ENCODE data around the gene FEZF1.

Gene FEZF1

GRCh38 chr7:122314284-122314683 is 9.7 kb upstream of the FEZF1 start:
- no peaks in the 10 kb centered on the region for H3K79me2 ChIP-seq (ENCODE audit: control insufficient read depth, low read length)
- H3F3A ChIP-seq (ENCODE audit: control insufficient read depth, insufficient read depth): no peaks in the 10 kb centered on the region
- no peaks in the 10 kb centered on the region for H3K9me2 ChIP-seq (replicated peaks; ENCODE audit: control insufficient read depth, low read length)
- 0 out of 2 replicates have a peak, but pooled peaks cover 5% of the 10 kb centered on the region for H3K9me3 ChIP-seq (ENCODE audit: control insufficient read depth, insufficient read depth, low read length)
- no peak overlapping the region for H3K27ac ChIP-seq (ENCODE audit: low read depth, low read length)
- no peak overlapping the region for H3K4me3 ChIP-seq (ENCODE audit: low read length)
- TF ChIP-seq EZH2phosphoT487 (IDR thresholded peaks at IDR 0.05; ENCODE audit: borderline replicate concordance, low read length): no peak
- TF ChIP-seq, protein P1, sequence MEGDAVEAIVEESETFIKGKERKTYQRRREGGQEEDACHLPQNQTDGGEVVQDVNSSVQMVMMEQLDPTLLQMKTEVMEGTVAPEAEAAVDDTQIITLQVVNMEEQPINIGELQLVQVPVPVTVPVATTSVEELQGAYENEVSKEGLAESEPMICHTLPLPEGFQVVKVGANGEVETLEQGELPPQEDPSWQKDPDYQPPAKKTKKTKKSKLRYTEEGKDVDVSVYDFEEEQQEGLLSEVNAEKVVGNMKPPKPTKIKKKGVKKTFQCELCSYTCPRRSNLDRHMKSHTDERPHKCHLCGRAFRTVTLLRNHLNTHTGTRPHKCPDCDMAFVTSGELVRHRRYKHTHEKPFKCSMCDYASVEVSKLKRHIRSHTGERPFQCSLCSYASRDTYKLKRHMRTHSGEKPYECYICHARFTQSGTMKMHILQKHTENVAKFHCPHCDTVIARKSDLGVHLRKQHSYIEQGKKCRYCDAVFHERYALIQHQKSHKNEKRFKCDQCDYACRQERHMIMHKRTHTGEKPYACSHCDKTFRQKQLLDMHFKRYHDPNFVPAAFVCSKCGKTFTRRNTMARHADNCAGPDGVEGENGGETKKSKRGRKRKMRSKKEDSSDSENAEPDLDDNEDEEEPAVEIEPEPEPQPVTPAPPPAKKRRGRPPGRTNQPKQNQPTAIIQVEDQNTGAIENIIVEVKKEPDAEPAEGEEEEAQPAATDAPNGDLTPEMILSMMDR (IDR thresholded peaks at IDR 0.05; ENCODE audit: low read depth, low read length, poor library complexity, severe bottlenecking): no peak
- H3K36me3 ChIP-seq (ENCODE audit: control insufficient read depth, low read length): no peaks in the 10 kb centered on the region
- H3K4me2 ChIP-seq (ENCODE audit: low read length): no peak overlapping the region
- no peaks in the 10 kb centered on the region for H3K4me1 ChIP-seq (ENCODE audit: control insufficient read depth, low read length)
- H3K27me3 ChIP-seq (ENCODE audit: control insufficient read depth, low read length): no peaks in the 10 kb centered on the region
- no peaks in the 10 kb centered on the region for H4K20me1 ChIP-seq (ENCODE audit: control insufficient read depth, insufficient read depth, low read depth, low read length)

DNA sequence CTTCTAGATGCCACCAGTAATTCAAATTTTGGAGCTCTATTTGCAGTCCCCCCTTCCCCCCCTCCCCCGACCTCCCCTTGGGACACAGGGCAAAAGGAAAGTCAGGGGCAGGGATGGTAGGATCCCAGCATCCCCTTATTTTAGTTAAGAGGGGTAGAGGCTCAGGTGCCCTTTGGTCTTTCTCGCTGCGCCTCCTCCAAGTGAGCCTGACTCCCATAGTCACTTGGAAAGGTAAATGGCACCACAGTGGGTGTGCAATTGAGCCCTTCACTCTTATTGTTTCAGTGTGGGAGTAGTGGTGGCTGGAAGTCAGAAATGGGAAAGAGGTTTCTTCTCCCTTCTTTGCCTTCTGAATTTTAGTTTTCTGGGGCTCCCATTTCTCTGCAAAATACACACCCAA is 8.2 kb upstream of the FEZF1 start:
- Histone ChIP-seq H3K27me3 (ENCODE audit: control insufficient read depth, low read length) (no peaks in the 10 kb centered on the region), H3K9me2 (replicated peaks; ENCODE audit: control insufficient read depth, low read length) (no peaks in the 10 kb centered on the region), H3F3A (ENCODE audit: control insufficient read depth, insufficient read depth) (no peaks in the 10 kb centered on the region), H3K4me2 (ENCODE audit: low read length) (no peak overlapping the region), H4K20me1 (ENCODE audit: control insufficient read depth, insufficient read depth, low read depth, low read length) (no peaks in the 10 kb centered on the region), H3K27ac (ENCODE audit: low read depth, low read length) (no peak overlapping the region), H3K79me2 (ENCODE audit: control insufficient read depth, low read length) (no peaks in the 10 kb centered on the region), H3K36me3 (ENCODE audit: control insufficient read depth, low read length) (no peaks in the 10 kb centered on the region), H3K9me3 (ENCODE audit: control insufficient read depth, insufficient read depth, low read length) (0 out of 2 replicates have a peak, but pooled peaks cover 5% of the 10 kb centered on the region), H3K4me3 (ENCODE audit: low read length) (no peak overlapping the region), H3K4me1 (ENCODE audit: control insufficient read depth, low read length) (no peaks in the 10 kb centered on the region)
- TF ChIP-seq, protein P1 (IDR thresholded peaks at IDR 0.05; ENCODE audit: low read depth, low read length, poor library complexity, severe bottlenecking): no peak
- no peak for TF ChIP-seq EZH2phosphoT487 (IDR thresholded peaks at IDR 0.05; ENCODE audit: borderline replicate concordance, low read length)

DNA sequence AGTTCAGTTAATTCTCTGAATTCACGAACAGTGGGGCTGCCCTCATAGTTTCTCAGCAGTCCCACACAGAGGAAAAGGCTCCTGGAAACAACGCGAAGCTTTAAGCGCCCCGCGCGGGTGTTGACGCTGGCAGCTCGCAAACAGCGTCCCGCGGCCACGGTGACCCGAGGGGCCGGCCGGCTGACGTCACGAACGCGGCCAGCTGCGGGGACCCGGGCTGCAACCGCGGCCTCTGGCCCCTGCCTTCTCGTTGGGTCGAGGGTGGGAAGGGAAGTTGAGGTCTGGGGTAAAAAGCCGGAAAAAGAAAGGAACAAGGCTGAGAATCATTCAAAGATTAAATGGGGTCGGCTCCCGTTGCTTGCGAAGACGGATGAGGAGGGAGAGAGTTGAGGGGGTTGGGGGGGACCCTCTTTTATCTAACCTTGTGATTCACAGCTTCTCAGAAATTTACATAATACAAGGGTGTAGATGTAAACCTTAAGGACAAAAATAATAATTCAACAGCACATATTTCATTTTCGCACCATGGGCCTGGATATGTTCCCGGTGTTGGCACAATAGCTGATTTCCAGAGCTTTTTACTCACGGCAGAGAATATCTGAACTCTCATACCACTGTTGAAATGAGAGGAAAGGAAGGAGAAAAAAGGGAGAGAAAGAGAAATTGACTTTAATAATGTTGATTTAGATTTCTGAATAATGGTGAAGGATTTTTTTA is 7.3 kb upstream of the FEZF1 start:
- Histone ChIP-seq H3K79me2 (ENCODE audit: control insufficient read depth, low read length) (no peaks in the 10 kb centered on the region), H4K20me1 (ENCODE audit: control insufficient read depth, insufficient read depth, low read depth, low read length) (no peaks in the 10 kb centered on the region), H3K4me2 (ENCODE audit: low read length) (no peak overlapping the region), H3K27me3 (ENCODE audit: control insufficient read depth, low read length) (no peaks in the 10 kb centered on the region), H3K4me1 (ENCODE audit: control insufficient read depth, low read length) (no peaks in the 10 kb centered on the region), H3K27ac (ENCODE audit: low read depth, low read length) (no peak overlapping the region), H3K36me3 (ENCODE audit: control insufficient read depth, low read length) (no peaks in the 10 kb centered on the region), H3F3A (ENCODE audit: control insufficient read depth, insufficient read depth) (no peaks in the 10 kb centered on the region), H3K4me3 (ENCODE audit: low read length) (no peak overlapping the region), H3K9me2 (replicated peaks; ENCODE audit: control insufficient read depth, low read length) (no peaks in the 10 kb centered on the region), H3K9me3 (ENCODE audit: control insufficient read depth, insufficient read depth, low read length) (0 out of 2 replicates have a peak, but pooled peaks cover 5% of the 10 kb centered on the region)
- TF ChIP-seq, protein P1 (IDR thresholded peaks at IDR 0.05; ENCODE audit: low read depth, low read length, poor library complexity, severe bottlenecking): no peak
- no peak for TF ChIP-seq EZH2phosphoT487 (IDR thresholded peaks at IDR 0.05; ENCODE audit: borderline replicate concordance, low read length)
